NCI-H2196 treated with DMSO at 0.1 percent for 48 hours (cell line): ENCODE measurements around the gene AGMO.

Experiments used
- DNase-seq: peaks from one replicate; lab custom pipeline; 2025; ENCODE audit not compliant: unreplicated experiment; lab: John Stamatoyannopoulos, UW

AGMO gene

GRCh38 chr7:15245831-15246230 lies 316.0 kb downstream of the AGMO start:
- DNase-seq = no peak

- no peak for DNase-seq
These were observed 322.0 kb downstream of the AGMO start for GRCh38 chr7:15239801-15240200.

- DNase-seq = no peak
These were observed 324.9 kb downstream of the AGMO start for GRCh38 chr7:15236952-15237351.

GRCh38 chr7:15234431-15234830 lies 327.4 kb downstream of the AGMO start:
- DNase-seq = no peak

- DNase-seq = no peak
These were observed 333.0 kb downstream of the AGMO start for GRCh38 chr7:15228831-15229230.

- DNase-seq = no peak
These were observed 335.8 kb downstream of the AGMO start for GRCh38 chr7:15225981-15226380.

GRCh38 chr7:15219758-15220157 lies 342.1 kb downstream of the AGMO start:
- DNase-seq = no peak

- DNase-seq = no peak
These were observed 343.6 kb downstream of the AGMO start for GRCh38 chr7:15218261-15218660.

- DNase-seq = no peak
These were observed 346.2 kb downstream of the AGMO start for GRCh38 chr7:15215616-15216015.

- DNase-seq = no peak
These were observed 346.8 kb downstream of the AGMO start for GRCh38 chr7:15214976-15215375.

- no peak for DNase-seq
These were observed 348.7 kb downstream of the AGMO start for GRCh38 chr7:15213093-15213492.

GRCh38 chr7:15209429-15209828 lies 352.4 kb downstream of the AGMO start:
- DNase-seq = no peak

- no peak for DNase-seq
These were observed 357.4 kb downstream of the AGMO start for GRCh38 chr7:15204421-15204820.

- DNase-seq = no peak
These were observed 362.3 kb downstream of the AGMO start for GRCh38 chr7:15199482-15199881.

GRCh38 chr7:15197042-15197977 lies 364.5 kb downstream of the AGMO start:
- DNase-seq = no peak

- DNase-seq = no peak
These were observed 383.8 kb downstream of the AGMO start for GRCh38 chr7:15178065-15178464.

GRCh38 chr7:15176089-15176488 lies 385.7 kb downstream of the AGMO start:
- no peak for DNase-seq

- DNase-seq = no peak
These were observed 386.7 kb downstream of the AGMO start for GRCh38 chr7:15175152-15175551.

GRCh38 chr7:15174485-15174884 lies 387.3 kb downstream of the AGMO start:
- DNase-seq = no peak

GRCh38 chr7:15168489-15168888 lies 393.3 kb downstream of the AGMO start:
- no peak for DNase-seq

GRCh38 chr7:15167912-15168311 lies 393.9 kb downstream of the AGMO start:
- DNase-seq = no peak

GRCh38 chr7:15166620-15167019 lies 395.2 kb downstream of the AGMO start:
- DNase-seq = no peak

GRCh38 chr7:15159261-15159660 lies 402.6 kb downstream of the AGMO start:
- DNase-seq = no peak
